ENCODE results near the gene LENG9. TPM values are rescaled to one million over a fixed set of nuclear protein-coding genes. Genes with fewer than 3 reads are reported as not detected.

The LENG9 gene
- polyA plus RNA-seq, 4 donors, result 1.8 to 3.4 (median 2.5) TPM

Other genes with a start within 250 kb of the LENG9 start
- gene LILRB3, start 240.8 kb downstream of the LENG9 start, polyA plus RNA-seq (ENCODE audit: insufficient read length in 4 of 4), result 1 to 10 TPM in 3 of 4 donors, under 1 TPM in 1; 0.47 to 2.2 (median 1.3) TPM
- under 1 TPM; 0.38 to 0.92 (median 0.65) TPM for gene LILRA6, start 221.0 kb downstream of the LENG9 start, polyA plus RNA-seq (ENCODE audit: insufficient read length in 4 of 4)
- 1 to 10 TPM; 2.1 to 2.8 (median 2.3) TPM for gene LILRB5, start 206.5 kb downstream of the LENG9 start, polyA plus RNA-seq (ENCODE audit: insufficient read length in 4 of 4)
- gene LILRB2, start 182.7 kb downstream of the LENG9 start, polyA plus RNA-seq (ENCODE audit: insufficient read length in 4 of 4), result 1 to 10 TPM in 3 of 4 donors, under 1 TPM in 1; 0.88 to 1.8 (median 1.5) TPM
- 1 to 10 TPM in 1 of 4 donors, under 1 TPM in 3; 0.24 to 1.2 (median 0.49) TPM for gene LILRA5, start 150.6 kb downstream of the LENG9 start, polyA plus RNA-seq (ENCODE audit: insufficient read length in 4 of 4)
- gene LILRA4, start 124.6 kb downstream of the LENG9 start, polyA plus RNA-seq (ENCODE audit: insufficient read length in 4 of 4), result under 1 TPM in 2 of 4 donors, not detected in 2; 0.16 to 0.17 TPM
- gene LAIR1, start 98.8 kb downstream of the LENG9 start, polyA plus RNA-seq (ENCODE audit: insufficient read length in 4 of 4), result 1 to 10 TPM; 3.4 to 5.6 (median 4.0) TPM
- gene TTYH1, start 48.3 kb downstream of the LENG9 start, polyA plus RNA-seq (ENCODE audit: insufficient read length in 4 of 4), result 10 to 100 TPM in 3 of 4 donors, 1 to 10 TPM in 1; 5.6 to 14.1 (median 10.6) TPM
- 100 to 1,000 TPM in 2 of 4 donors, 10 to 100 TPM in 2; 74.5 to 284 (median 154) TPM for gene LENG8, start 14.6 kb downstream of the LENG9 start, polyA plus RNA-seq (ENCODE audit: insufficient read length in 4 of 4)
- 10 to 100 TPM; 26.9 to 79.1 (median 37.6) TPM for gene CDC42EP5, start 9.5 kb upstream of the LENG9 start, polyA plus RNA-seq (ENCODE audit: insufficient read length in 4 of 4)
- not detected for gene LAIR2, start 39.1 kb upstream of the LENG9 start, polyA plus RNA-seq (ENCODE audit: insufficient read length in 4 of 4)
- 1 to 10 TPM in 1 of 4 donors, under 1 TPM in 3; 0.94 to 1.1 (median 0.98) TPM for gene LILRA2, start 110.0 kb upstream of the LENG9 start, polyA plus RNA-seq (ENCODE audit: insufficient read length in 4 of 4)
- under 1 TPM; 0.32 to 0.77 (median 0.53) TPM for gene LILRA1, start 129.9 kb upstream of the LENG9 start, polyA plus RNA-seq (ENCODE audit: insufficient read length in 4 of 4)
- 1 to 10 TPM in 3 of 4 donors, under 1 TPM in 1; 0.82 to 1.7 (median 1.3) TPM for gene LILRB1, start 166.7 kb upstream of the LENG9 start, polyA plus RNA-seq (ENCODE audit: insufficient read length in 4 of 4)
- gene LILRB4, start 199.2 kb upstream of the LENG9 start, polyA plus RNA-seq (ENCODE audit: insufficient read length in 4 of 4), result 1 to 10 TPM in 2 of 4 donors, under 1 TPM in 2; 0.54 to 1.3 (median 0.97) TPM